GM19468 (cell line): ENCODE measurements around the gene PCYOX1L.

Experiments used
- ATAC-seq: cut with Tn5 transposase; IDR thresholded peaks from one replicate; pipeline ENCODE4 v1.9.1; 2021; ENCODE audit warnings: mild to moderate bottlenecking, moderate library complexity, moderate number of reproducible peaks; ENCODE audit not compliant: unreplicated experiment; ENCODE audit errors: extremely low read depth

PCYOX1L gene

DNA sequence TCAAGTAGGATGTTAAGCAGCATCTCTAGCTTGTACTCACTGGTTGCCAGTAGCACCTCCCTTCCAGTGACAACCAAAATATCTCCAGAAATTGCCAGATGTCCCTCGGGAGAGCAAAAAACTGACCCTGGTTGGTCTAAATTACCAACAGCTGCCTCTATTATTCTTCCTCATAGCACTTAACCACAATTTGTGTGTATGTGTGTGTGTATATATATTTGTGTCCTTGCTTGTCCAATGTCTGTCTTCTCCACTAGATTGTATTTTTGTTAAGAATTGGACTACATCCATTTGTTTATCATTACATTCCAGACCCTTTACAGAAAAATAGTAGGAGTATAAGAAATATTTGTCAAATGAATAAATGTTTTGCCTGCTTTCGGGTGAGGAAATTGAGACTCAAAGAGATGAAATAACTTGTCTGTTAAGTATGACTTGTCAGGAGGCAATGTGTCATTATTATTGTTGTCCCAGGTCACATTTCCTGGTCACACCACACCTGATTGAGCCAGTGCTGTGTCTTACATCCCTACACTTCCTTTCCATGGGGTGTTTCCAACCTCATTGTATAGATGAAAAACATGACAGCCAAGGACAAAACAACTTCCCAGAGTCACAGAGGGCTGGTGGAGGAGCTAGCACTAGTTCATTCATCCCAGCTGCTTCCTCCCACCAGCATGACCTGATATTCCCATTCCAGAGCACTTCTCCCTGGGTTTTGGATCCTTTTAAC, 24.0 kb upstream of the PCYOX1L start:
- no peak for ATAC-seq

- no peak for ATAC-seq
Observed at GRCh38 chr5:149337736-149338135, 20.1 kb upstream of the PCYOX1L start.

- no peak for ATAC-seq
Observed at GRCh38 chr5:149338364-149338763, 19.5 kb upstream of the PCYOX1L start.

DNA sequence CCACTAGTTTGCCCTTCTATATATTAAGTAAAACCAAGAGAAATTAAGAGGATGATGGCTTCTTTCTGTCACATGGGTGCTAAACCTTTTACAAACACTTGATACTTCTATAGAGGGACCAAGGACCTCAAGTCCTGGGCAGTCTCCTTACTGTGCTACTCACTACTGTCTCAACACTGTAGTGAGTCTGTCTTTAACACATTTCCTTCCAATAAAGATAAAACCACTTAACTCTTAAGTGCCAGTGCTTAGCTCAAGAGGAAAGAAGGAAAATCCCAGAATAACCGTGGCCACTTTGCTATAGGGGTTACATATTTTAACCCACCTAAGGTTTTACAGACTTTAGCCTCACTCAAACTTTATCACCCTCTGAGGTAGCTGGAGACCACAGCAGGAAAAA, 16.9 kb upstream of the PCYOX1L start:
- ATAC-seq: no peak

GRCh38 chr5:149341876-149342275, 16.0 kb upstream of the PCYOX1L start:
- ATAC-seq: no peak

DNA sequence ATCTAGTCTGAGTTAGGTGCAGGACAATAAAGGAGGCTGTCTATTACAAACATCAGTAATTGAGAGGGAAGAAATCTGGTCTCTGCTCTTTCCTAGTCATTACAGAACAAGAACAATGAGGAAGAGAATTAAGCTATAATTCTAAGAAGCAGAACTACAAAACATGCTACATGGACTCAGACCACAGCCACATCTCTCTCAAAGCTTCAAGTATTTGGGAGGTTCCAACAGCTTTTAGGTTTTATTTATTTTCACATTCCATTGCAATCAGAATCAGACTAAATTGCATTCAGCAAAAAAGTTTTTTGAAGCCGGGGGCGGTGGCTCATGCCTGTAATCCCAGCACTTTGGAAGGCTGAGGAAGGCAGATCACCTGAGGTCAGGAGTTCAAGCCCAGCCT, 13.7 kb upstream of the PCYOX1L start:
- no peak for ATAC-seq

GRCh38 chr5:149345147-149345891, 12.5 kb upstream of the PCYOX1L start, which contains the start of gene GRPEL2:
TSS of gene GRPEL2 (plus strand) at chr5:149345499. CDS start at chr5:149345540, 41 bp downstream.
- ATAC-seq: peak; percentile 97

- ATAC-seq: no peak
Observed at GRCh38 chr5:149345892-149346222, 12.0 kb upstream of the PCYOX1L start.

DNA sequence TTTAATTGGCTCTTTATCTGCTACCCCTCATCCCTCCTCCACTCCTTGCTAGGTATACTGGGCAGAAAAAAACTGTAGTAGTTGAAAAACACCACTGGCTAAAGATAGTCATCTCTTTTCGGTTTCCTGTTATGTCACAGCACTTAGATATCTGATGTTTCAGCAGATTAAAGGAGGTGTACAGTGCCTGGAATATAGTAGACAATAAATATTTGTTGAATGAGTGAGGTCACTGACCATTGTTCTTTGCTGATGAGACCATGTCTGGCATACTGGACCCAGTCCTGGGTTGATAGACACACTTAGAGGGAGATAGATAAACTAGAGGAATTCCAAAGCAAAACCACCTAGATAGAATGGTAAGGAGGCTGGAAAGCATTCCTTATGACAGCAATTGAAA, 9.3 kb upstream of the PCYOX1L start:
- ATAC-seq: no peak

DNA sequence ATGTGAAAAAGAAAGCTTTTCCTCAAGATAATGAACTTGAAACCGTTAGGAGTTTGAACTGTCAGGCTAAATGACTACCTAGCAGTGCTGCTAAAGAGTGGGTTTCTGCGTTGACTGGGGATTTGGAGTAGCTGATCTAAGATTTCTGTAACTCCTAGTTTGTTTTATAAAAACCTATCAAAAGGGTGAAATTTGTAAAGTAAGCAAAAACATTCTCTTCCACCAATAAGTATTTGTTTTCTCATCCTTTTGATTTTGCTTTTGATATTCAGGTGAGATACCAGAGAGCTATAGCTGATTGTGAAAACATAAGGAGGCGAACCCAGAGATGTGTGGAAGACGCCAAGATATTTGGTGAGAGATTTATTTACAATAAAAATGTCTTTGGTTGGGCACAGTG, 8.5 kb upstream of the PCYOX1L start:
- ATAC-seq: no peak

- ATAC-seq: no peak
Observed at GRCh38 chr5:149352169-149352568, 5.7 kb upstream of the PCYOX1L start.

DNA sequence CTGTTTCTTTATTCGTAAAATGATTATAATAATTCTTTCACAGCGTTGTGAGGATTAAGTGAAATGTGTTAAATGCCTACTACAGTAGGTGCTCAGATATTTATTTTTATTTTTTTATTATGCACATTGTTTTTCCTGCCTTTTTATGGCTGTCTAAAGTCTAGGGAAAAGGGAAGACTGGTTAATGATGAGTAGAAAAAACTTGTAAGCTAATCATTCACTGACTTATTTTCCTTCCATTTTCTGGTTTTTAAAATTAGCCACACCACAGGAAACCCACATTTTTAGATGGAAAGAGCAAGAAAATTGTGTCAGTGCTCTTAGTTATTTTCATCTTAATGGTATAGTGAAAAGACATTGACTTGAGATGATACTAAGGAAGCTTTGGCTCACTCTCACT, 3.9 kb upstream of the PCYOX1L start:
- ATAC-seq: no peak

GRCh38 chr5:149355688-149356087, 2.2 kb upstream of the PCYOX1L start:
- no peak for ATAC-seq

GRCh38 chr5:149356391-149356790, 1.5 kb upstream of the PCYOX1L start:
- no peak for ATAC-seq

- no peak for ATAC-seq
Observed at GRCh38 chr5:149358294-149358651, 427 bp downstream of the PCYOX1L start.

DNA sequence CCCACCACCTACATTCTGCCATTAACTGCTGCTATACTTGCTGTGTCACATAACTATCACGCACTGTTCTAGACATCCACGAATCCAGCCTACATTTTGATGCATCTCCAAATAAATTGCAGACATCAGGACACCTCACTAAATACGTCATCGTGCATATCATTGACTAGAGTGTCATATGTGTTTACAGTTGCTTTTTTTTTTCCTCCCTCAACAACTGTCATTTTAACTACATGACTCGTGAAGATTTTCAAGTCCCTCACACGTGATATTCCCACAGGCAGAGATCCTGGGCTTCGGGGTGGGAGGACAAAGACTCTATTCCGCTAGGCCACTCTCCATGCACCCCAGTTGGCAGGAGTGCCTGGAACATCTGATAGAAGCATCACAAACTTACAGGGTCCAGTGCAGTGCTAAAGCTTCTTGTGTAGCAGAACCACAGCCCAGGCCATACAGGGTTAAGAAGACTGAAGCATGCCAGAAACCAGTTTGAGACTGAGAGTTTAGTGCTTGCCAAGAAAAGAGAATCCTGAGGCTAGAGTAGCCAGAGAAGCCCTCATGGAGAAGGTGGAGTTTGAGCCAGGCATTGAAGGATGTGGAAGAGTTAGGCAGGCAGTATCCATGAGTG, 1.1 kb downstream of the PCYOX1L start:
- no peak for ATAC-seq

DNA sequence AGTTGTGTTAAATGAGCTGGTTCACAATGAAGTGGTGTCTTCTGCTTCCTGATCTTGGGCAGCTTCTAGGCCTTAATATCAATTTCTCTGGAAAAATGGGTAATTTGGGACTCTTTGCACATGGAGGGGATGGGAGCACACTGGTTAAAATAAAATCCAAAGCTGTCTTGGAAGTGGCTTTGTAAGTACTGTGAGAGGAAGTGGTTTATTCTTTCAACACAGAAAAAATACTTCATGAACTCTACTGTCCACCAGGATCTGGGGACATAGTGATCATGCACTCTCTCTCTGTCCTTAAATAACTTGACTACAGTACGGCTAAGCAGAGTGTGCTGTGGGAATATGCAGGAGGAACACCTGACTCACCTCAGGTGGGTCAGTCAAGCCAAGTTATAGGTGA, 2.4 kb downstream of the PCYOX1L start:
- no peak for ATAC-seq

- ATAC-seq: no peak
Observed at GRCh38 chr5:149362541-149362940, 4.7 kb downstream of the PCYOX1L start.

GRCh38 chr5:149363358-149363757, 5.5 kb downstream of the PCYOX1L start:
- ATAC-seq: no peak

DNA sequence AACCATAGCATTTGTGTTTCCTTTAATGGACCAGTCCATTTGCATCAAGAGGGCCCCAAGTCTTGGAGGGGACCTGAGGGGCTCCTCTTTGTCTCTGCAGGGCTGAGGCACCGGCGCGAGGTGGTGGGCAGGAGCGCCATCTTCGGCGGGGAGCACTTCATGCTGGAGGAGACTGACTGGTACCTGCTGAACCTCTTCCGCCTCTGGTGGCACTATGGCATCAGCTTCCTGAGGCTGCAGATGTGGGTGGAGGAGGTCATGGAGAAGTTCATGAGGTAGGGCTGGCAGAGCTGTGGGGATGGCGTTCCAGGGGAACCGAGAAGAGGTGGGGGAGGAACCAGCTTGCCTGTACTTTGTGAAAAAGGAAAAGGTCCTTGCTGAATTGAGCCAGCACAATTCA, 6.1 kb downstream of the PCYOX1L start:
- no peak for ATAC-seq

DNA sequence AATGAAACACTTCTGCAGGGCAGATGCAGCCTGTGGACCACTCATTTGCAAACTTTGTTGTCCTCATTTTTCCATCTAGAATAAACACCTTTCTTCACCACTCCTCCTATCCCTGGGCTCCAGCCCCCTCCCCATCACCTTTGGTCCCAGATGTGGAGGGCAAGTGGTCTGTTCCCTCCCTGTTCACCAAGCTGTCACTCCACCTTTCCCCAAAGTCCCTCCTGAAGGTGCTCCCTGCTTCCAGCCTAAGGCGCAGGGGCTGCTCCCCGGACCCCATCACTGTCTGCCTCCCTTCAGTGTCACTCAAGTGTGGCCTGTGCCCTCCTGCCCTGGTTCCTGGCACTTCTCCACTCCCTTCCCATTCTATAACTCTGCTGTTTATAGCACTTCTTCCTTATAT, 6.9 kb downstream of the PCYOX1L start:
- no peak for ATAC-seq
